ENCODE measurements around the gene HNRNPA0. TPM values are rescaled to one million over a fixed set of nuclear protein-coding genes. Genes with fewer than 3 reads are reported as not detected.

The HNRNPA0 gene
- total RNA-seq, 1 experiment from 2014 or later, result 13.0 TPM

- POLR2A ChIA-PET (ENCODE audit: unreplicated experiment), result interaction anchor here (0.6 kb wide), 1 partner anchor 12 kb away, joined by 5 read pairs; no protein-coding TSS in a partner anchor
These were observed 23.0 kb downstream of the HNRNPA0 start for GRCh38 chr5:137731176-137731575.

GRCh38 chr5:137730336-137730735 is 23.8 kb downstream of the HNRNPA0 start:
- POLR2A ChIA-PET (ENCODE audit: unreplicated experiment), result no interaction called here
- TF ChIP-seq EZH2phosphoT487 (IDR thresholded peaks at IDR 0.05; ENCODE audit: borderline replicate concordance, low read length), result no peak
- no peak for TF ChIP-seq EZH2 (IDR thresholded peaks at IDR 0.05; ENCODE audit: low read length, unreplicated experiment)
- no peak for TF ChIP-seq CTCF (conservative IDR thresholded peaks at IDR 0.05; ENCODE audit: low read depth, low read length)

More at GRCh38 chr5:137731176-137731575, 23.0 kb downstream of the HNRNPA0 start:
- H3F3A ChIP-seq (ENCODE audit: low read length, unreplicated experiment), result no peaks in the 10 kb centered on the region
- H3K27me3 ChIP-seq (ENCODE audit: low read length), result no peaks in the 10 kb centered on the region
- no peaks in the 10 kb centered on the region for H3K9me2 ChIP-seq (replicated peaks; ENCODE audit: low read length)
- peaks cover 19% of the 10 kb centered on the region; the same call in 1 of the 2 replicates for H3K79me2 ChIP-seq (ENCODE audit: low read length)
- BruUV-seq (replicated peaks), result no TSS peak
- no peak for DNase-seq
- no peak overlapping the region for H2AFZ ChIP-seq (ENCODE audit: low read length)
- no peak overlapping the region for H3K9ac ChIP-seq (ENCODE audit: low read length)
- CTCF ChIA-PET, result no interaction called here
- H3K27ac ChIP-seq (ENCODE audit: low read length), result no peak overlapping the region
- ATAC-seq, result no peak
- no peaks in the 10 kb centered on the region for H3K9me3 ChIP-seq (ENCODE audit: low read length)
- no peak overlapping the region for H3K4me2 ChIP-seq (ENCODE audit: low read length)
- no peak for TF ChIP-seq EZH2phosphoT487 (IDR thresholded peaks at IDR 0.05; ENCODE audit: borderline replicate concordance, low read length)
- TF ChIP-seq EZH2 (IDR thresholded peaks at IDR 0.05; ENCODE audit: low read length, unreplicated experiment), result no peak
- intact Hi-C loops (cut with micrococcal nuclease), result no loop called here
- no peak overlapping the region for H3K4me3 ChIP-seq (ENCODE audit: low read length)
- peaks cover 30% of the 10 kb centered on the region for H3K4me1 ChIP-seq (ENCODE audit: insufficient read depth, low read length)
- no peaks in the 10 kb centered on the region for H3K36me3 ChIP-seq (ENCODE audit: low read depth, low read length)
- H4K20me1 ChIP-seq (ENCODE audit: low read length), result no peaks in the 10 kb centered on the region

GRCh38 chr5:137728048-137728447 is 26.1 kb downstream of the HNRNPA0 start:
- CTCF ChIA-PET, result interaction anchor here (0.6 kb wide), 2 partner anchors 67 to 122 kb away, joined by 3 to 4 read pairs; no protein-coding TSS in a partner anchor
- no TSS peak for BruUV-seq (replicated peaks)
- no peak for DNase-seq

More at GRCh38 chr5:137730336-137730735, 23.8 kb downstream of the HNRNPA0 start:
- no TSS peak for BruUV-seq (replicated peaks)
- CTCF ChIA-PET, result no interaction called here
- H3K36me3 ChIP-seq (ENCODE audit: low read depth, low read length), result no peaks in the 10 kb centered on the region
- ATAC-seq, result no peak
- intact Hi-C loops (cut with micrococcal nuclease), result no loop called here
- H3K9me3 ChIP-seq (ENCODE audit: low read length), result no peaks in the 10 kb centered on the region
- H3K27me3 ChIP-seq (ENCODE audit: low read length), result no peaks in the 10 kb centered on the region
- no peaks in the 10 kb centered on the region for H3F3A ChIP-seq (ENCODE audit: low read length, unreplicated experiment)
- H2AFZ ChIP-seq (ENCODE audit: low read length), result no peak overlapping the region
- peaks cover 26% of the 10 kb centered on the region for H3K4me1 ChIP-seq (ENCODE audit: insufficient read depth, low read length)
- H3K4me2 ChIP-seq (ENCODE audit: low read length), result peak overlapping the region; percentile 44; the same call in 1 of the 2 replicates
- no peaks in the 10 kb centered on the region for H4K20me1 ChIP-seq (ENCODE audit: low read length)
- peaks cover 19% of the 10 kb centered on the region; the same call in 1 of the 2 replicates for H3K79me2 ChIP-seq (ENCODE audit: low read length)
- H3K9me2 ChIP-seq (replicated peaks; ENCODE audit: low read length), result no peaks in the 10 kb centered on the region
- H3K9ac ChIP-seq (ENCODE audit: low read length), result no peak overlapping the region
- H3K4me3 ChIP-seq (ENCODE audit: low read length), result no peak overlapping the region
- DNase-seq, result peak; percentile 64
- H3K27ac ChIP-seq (ENCODE audit: low read length), result no peak overlapping the region

More at GRCh38 chr5:137728048-137728447, 26.1 kb downstream of the HNRNPA0 start:
- no peaks in the 10 kb centered on the region for H3K9me2 ChIP-seq (replicated peaks; ENCODE audit: low read length)
- intact Hi-C loops (cut with micrococcal nuclease), result no loop called here
- no peak for ATAC-seq
- no peak overlapping the region for H3K4me2 ChIP-seq (ENCODE audit: low read length)
- peaks cover 6% of the 10 kb centered on the region; the same call in 1 of the 2 replicates for H3K79me2 ChIP-seq (ENCODE audit: low read length)
- no peak overlapping the region for H3K27ac ChIP-seq (ENCODE audit: low read length)
- POLR2A ChIA-PET (ENCODE audit: unreplicated experiment), result no interaction called here
- no peak overlapping the region for H2AFZ ChIP-seq (ENCODE audit: low read length)
- H3K27me3 ChIP-seq (ENCODE audit: low read length), result no peaks in the 10 kb centered on the region
- H3K36me3 ChIP-seq (ENCODE audit: low read depth, low read length), result no peaks in the 10 kb centered on the region
- H3K4me1 ChIP-seq (ENCODE audit: insufficient read depth, low read length), result peaks cover 14% of the 10 kb centered on the region
- H3K9me3 ChIP-seq (ENCODE audit: low read length), result no peaks in the 10 kb centered on the region
- no peaks in the 10 kb centered on the region for H3F3A ChIP-seq (ENCODE audit: low read length, unreplicated experiment)
- H4K20me1 ChIP-seq (ENCODE audit: low read length), result no peaks in the 10 kb centered on the region
- TF ChIP-seq EZH2phosphoT487 (IDR thresholded peaks at IDR 0.05; ENCODE audit: borderline replicate concordance, low read length), result no peak
- TF ChIP-seq EZH2 (IDR thresholded peaks at IDR 0.05; ENCODE audit: low read length, unreplicated experiment), result no peak
- no peak for TF ChIP-seq CTCF (conservative IDR thresholded peaks at IDR 0.05; ENCODE audit: low read depth, low read length)
- H3K4me3 ChIP-seq (ENCODE audit: low read length), result no peak overlapping the region
- H3K9ac ChIP-seq (ENCODE audit: low read length), result no peak overlapping the region
